22Rv1 (cell line): ENCODE measurements around the gene TYK2.

ENCODE experiments used
- H3K27ac ChIP-seq: fragments of 450-650 bp; 2 replicates; pipeline ENCODE4 v1.5.1; 2017
- CTCF ChIP-seq: fragments of 450-650 bp; IDR thresholded peaks from 2 replicates; pipeline ENCODE4 v1.5.1; 2017; ENCODE audit warnings: mild to moderate bottlenecking
- ZFX ChIP-seq: fragments of 450-650 bp; IDR thresholded peaks from 2 replicates; pipeline ENCODE4 v1.6.1; 2017; ENCODE audit warnings: antibody characterized with exemption, borderline replicate concordance

TYK2 gene

GRCh38 chr19:10380313-10381102, at the start of gene TYK2:
Gene TYK2 (minus strand): TSS chr19:10380572. CDS start chr19:10378406, 2,166 bp downstream.
- no peak for TF ChIP-seq ZFX
- no peak for TF ChIP-seq CTCF
- H3K27ac ChIP-seq: peak within 1 kb of the TSS; percentile 85

- H3K27ac ChIP-seq: peak overlapping the region; percentile 48
- TF ChIP-seq CTCF (no peak), ZFX (no peak)
Observed at GRCh38 chr19:10428996-10429381, 48.6 kb upstream of the TYK2 start.

- no peak overlapping the region for H3K27ac ChIP-seq
- TF ChIP-seq CTCF: no peak
- no peak for TF ChIP-seq ZFX
Observed at GRCh38 chr19:10427169-10427568, 46.8 kb upstream of the TYK2 start.

GRCh38 chr19:10424011-10424637, 43.8 kb upstream of the TYK2 start:
- TF ChIP-seq ZFX (no peak), CTCF (peak; percentile 98)
- no peak overlapping the region for H3K27ac ChIP-seq

- TF ChIP-seq ZFX: no peak
- no peak for TF ChIP-seq CTCF
Observed at GRCh38 chr19:10422846-10423245, 42.5 kb upstream of the TYK2 start.

GRCh38 chr19:10422046-10422461, 41.7 kb upstream of the TYK2 start:
- H3K27ac ChIP-seq: no peak overlapping the region
- TF ChIP-seq CTCF (no peak), ZFX (no peak)

More at GRCh38 chr19:10422846-10423245, 42.5 kb upstream of the TYK2 start:
- no peak overlapping the region for H3K27ac ChIP-seq
